HL-60 (cell line): Measurements from ENCODE around the gene GRM4.
A peak's percentile ranks its signal among the peaks of the same experiment; 100 is the strongest.

Experiments
- DNase-seq, 2 experiments: peaks; one replicate each; pipeline ENCODE4 v3.0.0-alpha.2; 2010 to 2020; ENCODE audit warnings: low read depth in 1 of 2, low spot score in 1 of 2
- H3K27ac ChIP-seq: fragments of 250-450 bp; sonication (Bioruptor Pico); replicated peaks from 2 replicates; pipeline ENCODE4 v1.5.1; 2020; ENCODE audit warnings: mild to moderate bottlenecking, moderate library complexity
- H3K27me3 ChIP-seq: fragments of 250-450 bp; sonication (Bioruptor Pico); 2 replicates; pipeline ENCODE4 v1.5.1; 2021; ENCODE audit warnings: mild to moderate bottlenecking, moderate library complexity; ENCODE audit not compliant: insufficient read depth, poor library complexity, severe bottlenecking
- H3K4me3 ChIP-seq: replicated peaks from 2 replicates; pipeline ENCODE4 v1.5.1; 2011; ENCODE audit warnings: mild to moderate bottlenecking, control low read depth, low read length; ENCODE audit not compliant: insufficient read depth
- GABPA ChIP-seq: IDR thresholded peaks from 2 replicates; pipeline ENCODE4 v1.6.1; 2012; ENCODE audit warnings: low read depth
- POLR2AphosphoS5 ChIP-seq: IDR thresholded peaks from 2 replicates; pipeline ENCODE4 v1.6.1; 2012; ENCODE audit warnings: low read depth
- SPI1 ChIP-seq: IDR thresholded peaks from 2 replicates; pipeline ENCODE4 v1.6.1; 2012; ENCODE audit warnings: low read depth, mild to moderate bottlenecking, borderline replicate concordance
- microRNA-seq: library from miRNA; unstranded; fragments of <30 nt; microRNA quantifications from one replicate; pipeline ENCODE4, GENCODE V29; 2018
- TF ChIP-seq, protein P1 (sequence below): IDR thresholded peaks from 2 replicates; pipeline ENCODE4 v1.6.1; 2012; ENCODE audit warnings: low read depth; ENCODE audit not compliant: insufficient replicate concordance
- TF ChIP-seq, protein P2 (sequence below): IDR thresholded peaks from one replicate; pipeline ENCODE4 v1.5.1; 2011; ENCODE audit warnings: low read length, control low read depth, inconsistent platforms; ENCODE audit not compliant: insufficient read depth

The GRM4 gene

GRCh38 chr6:33971580-33971979 lies 174.3 kb downstream of the GRM4 start:
- Histone ChIP-seq H3K27me3 (peaks cover 18% of the 10 kb centered on the region), H3K4me3 (no peak overlapping the region), H3K27ac (no peak overlapping the region)
- no peak for DNase-seq
- TF ChIP-seq, protein P1, sequence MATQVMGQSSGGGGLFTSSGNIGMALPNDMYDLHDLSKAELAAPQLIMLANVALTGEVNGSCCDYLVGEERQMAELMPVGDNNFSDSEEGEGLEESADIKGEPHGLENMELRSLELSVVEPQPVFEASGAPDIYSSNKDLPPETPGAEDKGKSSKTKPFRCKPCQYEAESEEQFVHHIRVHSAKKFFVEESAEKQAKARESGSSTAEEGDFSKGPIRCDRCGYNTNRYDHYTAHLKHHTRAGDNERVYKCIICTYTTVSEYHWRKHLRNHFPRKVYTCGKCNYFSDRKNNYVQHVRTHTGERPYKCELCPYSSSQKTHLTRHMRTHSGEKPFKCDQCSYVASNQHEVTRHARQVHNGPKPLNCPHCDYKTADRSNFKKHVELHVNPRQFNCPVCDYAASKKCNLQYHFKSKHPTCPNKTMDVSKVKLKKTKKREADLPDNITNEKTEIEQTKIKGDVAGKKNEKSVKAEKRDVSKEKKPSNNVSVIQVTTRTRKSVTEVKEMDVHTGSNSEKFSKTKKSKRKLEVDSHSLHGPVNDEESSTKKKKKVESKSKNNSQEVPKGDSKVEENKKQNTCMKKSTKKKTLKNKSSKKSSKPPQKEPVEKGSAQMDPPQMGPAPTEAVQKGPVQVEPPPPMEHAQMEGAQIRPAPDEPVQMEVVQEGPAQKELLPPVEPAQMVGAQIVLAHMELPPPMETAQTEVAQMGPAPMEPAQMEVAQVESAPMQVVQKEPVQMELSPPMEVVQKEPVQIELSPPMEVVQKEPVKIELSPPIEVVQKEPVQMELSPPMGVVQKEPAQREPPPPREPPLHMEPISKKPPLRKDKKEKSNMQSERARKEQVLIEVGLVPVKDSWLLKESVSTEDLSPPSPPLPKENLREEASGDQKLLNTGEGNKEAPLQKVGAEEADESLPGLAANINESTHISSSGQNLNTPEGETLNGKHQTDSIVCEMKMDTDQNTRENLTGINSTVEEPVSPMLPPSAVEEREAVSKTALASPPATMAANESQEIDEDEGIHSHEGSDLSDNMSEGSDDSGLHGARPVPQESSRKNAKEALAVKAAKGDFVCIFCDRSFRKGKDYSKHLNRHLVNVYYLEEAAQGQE: no peak
- TF ChIP-seq SPI1 (no peak), GABPA (no peak), POLR2AphosphoS5 (no peak)
- TF ChIP-seq, protein P2, sequence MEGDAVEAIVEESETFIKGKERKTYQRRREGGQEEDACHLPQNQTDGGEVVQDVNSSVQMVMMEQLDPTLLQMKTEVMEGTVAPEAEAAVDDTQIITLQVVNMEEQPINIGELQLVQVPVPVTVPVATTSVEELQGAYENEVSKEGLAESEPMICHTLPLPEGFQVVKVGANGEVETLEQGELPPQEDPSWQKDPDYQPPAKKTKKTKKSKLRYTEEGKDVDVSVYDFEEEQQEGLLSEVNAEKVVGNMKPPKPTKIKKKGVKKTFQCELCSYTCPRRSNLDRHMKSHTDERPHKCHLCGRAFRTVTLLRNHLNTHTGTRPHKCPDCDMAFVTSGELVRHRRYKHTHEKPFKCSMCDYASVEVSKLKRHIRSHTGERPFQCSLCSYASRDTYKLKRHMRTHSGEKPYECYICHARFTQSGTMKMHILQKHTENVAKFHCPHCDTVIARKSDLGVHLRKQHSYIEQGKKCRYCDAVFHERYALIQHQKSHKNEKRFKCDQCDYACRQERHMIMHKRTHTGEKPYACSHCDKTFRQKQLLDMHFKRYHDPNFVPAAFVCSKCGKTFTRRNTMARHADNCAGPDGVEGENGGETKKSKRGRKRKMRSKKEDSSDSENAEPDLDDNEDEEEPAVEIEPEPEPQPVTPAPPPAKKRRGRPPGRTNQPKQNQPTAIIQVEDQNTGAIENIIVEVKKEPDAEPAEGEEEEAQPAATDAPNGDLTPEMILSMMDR: no peak

Small RNA genes within 50 kb of the gene (microRNA-seq; reads per million reads assigned to microRNA genes)
- gene MIR1275: 3.9 reads per million, percentile 10 among the genes with 10 or more reads in this experiment
